GM18526 (cell line): ENCODE data around the gene FTL.

Experiments used
- POLR2A ChIP-seq: IDR thresholded peaks from 3 replicates; pipeline ENCODE4 v1.6.1; 2011; ENCODE audit not compliant: insufficient read length; ENCODE audit errors: extremely low read depth

FTL gene

DNA sequence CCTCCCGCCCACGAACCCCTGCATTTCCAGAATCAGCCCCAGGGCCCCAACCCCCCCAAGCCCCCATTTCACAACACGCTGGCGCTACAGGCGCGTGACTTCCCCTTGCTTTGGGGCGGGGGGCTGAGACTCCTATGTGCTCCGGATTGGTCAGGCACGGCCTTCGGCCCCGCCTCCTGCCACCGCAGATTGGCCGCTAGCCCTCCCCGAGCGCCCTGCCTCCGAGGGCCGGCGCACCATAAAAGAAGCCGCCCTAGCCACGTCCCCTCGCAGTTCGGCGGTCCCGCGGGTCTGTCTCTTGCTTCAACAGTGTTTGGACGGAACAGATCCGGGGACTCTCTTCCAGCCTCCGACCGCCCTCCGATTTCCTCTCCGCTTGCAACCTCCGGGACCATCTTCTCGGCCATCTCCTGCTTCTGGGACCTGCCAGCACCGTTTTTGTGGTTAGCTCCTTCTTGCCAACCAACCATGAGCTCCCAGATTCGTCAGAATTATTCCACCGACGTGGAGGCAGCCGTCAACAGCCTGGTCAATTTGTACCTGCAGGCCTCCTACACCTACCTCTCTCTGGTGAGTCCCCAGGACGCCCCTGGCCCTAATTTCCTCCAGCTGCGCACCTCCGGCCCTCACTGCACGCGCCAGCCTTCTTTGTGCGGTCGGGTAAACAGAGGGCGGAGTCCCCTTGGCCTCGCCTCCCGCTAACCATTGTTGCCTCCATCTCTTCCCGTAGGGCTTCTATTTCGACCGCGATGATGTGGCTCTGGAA is at the start of gene FTL:
Gene FTL, plus strand, starts transcription at position 270 of the 766 bp plus-strand sequence. Its CDS starts 199 bp downstream, at position 469.
- TF ChIP-seq POLR2A, result peak; percentile 100

DNA sequence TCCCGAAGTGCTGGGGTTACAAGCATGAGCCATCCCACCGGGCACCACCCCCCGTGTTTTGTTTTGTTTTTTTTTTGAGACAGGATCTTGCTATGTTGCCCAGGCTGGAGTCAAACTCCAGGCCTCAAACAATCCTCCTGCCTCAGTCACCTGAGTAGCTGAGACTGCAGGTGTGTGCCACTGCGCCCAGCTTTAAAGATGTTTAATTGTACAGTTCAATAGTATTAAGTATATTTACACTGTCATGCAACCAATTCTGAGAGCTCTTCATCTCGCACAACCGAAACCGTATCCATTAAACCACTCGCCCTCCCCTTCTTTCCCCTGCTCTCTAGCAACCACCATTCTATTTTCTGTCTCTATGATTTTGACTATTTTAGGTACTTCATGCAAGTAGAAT is 49.4 kb upstream of the FTL start:
- TF ChIP-seq POLR2A, result no peak

DNA sequence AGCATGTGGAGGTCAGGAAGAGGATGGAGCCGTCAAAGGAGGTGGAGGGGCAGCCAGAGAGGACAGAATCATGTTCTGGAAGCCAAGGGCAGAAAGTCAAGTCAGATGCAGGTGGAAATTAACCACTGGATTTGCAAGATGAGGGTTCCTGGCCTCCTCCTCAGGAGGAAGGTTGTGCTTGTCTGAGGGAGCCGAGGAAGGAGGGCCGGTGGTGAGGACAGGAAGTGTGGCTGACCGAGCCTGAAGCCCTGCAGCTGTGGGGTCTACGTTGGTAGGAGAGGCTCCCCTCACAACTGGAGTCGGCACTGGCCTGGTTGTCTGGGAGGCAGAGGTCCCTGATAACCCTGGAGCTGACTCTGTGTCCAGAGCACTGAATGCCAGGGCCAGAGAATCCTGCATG is 47.0 kb upstream of the FTL start:
- TF ChIP-seq POLR2A, result no peak

DNA sequence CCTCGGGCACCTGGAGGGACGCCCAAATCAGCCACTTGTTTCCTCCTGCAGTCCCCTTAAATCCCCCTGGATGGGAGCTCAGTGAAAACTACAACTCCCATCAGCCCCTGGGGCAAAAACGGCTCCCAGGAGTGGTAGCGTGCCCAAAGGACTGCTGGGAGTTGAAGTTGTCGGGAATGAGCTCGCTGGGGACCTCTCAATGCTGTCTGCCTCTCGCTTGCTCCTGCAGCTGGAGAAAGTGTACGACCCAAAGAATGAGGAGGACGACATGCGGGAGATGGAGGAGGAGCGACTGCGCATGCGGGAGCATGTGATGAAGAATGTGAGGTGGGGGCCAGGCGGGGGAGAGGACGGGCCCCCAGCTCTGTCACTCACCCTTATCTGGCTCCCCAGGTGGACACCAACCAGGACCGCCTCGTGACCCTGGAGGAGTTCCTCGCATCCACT is 46.3 kb upstream of the FTL start:
- TF ChIP-seq POLR2A, result no peak

DNA sequence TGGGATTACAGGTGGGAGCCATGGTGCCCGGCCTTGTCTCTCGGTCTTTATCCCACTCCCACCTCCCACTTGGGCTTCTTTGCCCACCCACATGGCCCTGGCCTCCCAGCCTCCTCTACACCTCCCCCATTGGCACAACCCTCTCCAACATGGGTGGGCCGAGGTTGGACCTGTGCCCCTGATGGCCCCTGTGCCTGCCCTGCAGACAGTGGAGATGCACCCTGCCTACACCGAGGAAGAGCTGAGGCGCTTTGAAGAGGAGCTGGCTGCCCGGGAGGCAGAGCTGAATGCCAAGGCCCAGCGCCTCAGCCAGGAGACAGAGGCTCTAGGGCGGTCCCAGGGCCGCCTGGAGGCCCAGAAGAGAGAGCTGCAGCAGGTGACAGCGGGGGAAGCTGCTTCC is 44.2 kb upstream of the FTL start:
- TF ChIP-seq POLR2A, result no peak

DNA sequence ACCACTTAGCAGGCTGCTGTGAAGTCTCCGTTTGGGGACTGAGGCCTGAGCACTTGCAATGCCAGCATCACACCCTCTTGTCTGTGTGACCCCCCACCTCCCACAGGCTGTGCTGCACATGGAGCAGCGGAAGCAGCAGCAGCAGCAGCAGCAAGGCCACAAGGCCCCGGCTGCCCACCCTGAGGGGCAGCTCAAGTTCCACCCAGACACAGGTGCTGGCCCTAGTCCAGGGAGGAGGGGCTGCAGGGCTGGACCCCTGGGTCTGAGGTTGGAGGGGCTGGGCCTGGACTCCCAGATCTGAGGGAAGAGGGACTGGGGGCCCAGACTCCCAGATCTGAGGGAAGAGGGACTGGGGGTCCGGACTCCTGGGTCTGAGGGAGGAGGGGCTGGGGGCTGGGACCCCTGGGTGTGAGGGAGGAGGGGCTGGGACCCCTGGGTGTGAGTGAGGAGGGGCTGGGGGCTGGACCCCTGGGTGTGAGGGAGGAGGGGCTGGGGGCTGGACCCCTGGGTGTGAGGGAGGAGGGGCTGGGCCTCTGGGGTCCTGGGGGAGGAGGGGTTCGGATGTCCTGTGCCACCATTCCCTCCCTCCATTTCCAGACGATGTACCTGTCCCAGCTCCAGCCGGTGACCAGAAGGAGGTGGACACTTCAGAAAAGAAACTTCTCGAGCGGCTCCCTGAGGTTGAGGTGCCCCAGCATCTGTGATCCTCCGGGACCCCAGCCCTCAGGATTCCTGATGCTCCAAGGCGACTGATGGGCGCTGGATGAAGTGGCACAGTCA is 43.2 kb upstream of the FTL start:
- TF ChIP-seq POLR2A, result no peak

DNA sequence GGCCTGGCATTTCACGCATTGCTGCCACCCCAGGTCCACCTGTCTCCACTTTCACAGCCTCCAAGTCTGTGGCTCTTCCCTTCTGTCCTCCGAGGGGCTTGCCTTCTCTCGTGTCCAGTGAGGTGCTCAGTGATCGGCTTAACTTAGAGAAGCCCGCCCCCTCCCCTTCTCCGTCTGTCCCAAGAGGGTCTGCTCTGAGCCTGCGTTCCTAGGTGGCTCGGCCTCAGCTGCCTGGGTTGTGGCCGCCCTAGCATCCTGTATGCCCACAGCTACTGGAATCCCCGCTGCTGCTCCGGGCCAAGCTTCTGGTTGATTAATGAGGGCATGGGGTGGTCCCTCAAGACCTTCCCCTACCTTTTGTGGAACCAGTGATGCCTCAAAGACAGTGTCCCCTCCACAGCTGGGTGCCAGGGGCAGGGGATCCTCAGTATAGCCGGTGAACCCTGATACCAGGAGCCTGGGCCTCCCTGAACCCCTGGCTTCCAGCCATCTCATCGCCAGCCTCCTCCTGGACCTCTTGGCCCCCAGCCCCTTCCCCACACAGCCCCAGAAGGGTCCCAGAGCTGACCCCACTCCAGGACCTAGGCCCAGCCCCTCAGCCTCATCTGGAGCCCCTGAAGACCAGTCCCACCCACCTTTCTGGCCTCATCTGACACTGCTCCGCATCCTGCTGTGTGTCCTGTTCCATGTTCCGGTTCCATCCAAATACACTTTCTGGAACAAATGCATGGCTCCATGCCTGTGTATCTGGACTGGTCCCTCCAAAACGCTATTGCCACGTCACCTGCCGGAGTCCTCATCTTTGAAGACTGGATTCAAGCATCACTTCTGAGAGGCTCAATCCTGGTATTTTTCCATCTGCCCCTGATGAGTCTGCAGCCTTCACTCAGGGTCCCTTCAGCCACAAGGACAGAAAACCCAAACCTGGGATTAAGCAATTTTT is 42.3 kb upstream of the FTL start:
- TF ChIP-seq POLR2A, result no peak

DNA sequence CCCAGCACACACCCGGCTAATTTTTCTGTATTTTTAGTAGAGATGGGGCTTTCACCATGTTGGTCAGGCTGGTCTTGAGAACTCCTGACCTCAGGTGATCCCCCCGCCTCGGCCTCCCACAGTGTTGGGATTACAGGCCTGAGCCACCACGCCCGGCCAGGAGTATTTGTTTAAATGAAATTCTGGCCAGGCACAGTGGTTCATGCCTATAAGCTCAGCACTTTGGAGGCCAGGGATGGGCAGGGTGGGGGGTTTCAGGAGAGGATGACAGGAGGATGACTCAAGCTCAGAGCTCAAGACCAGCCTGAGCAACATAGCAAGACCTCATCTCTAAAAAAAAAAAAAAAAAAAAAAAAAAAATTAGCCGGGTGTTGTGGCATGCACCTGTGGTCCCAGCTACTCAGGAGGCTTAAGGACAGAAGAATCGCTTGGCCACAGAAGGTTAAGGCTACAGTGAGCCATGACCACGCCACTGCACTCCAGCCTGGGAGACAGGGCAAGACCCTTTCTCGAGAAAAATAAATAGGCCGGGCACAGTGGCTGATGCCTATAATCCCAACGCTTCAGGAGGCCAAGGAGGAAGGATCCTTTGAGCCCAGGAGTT is 39.8 kb upstream of the FTL start:
- no peak for TF ChIP-seq POLR2A

DNA sequence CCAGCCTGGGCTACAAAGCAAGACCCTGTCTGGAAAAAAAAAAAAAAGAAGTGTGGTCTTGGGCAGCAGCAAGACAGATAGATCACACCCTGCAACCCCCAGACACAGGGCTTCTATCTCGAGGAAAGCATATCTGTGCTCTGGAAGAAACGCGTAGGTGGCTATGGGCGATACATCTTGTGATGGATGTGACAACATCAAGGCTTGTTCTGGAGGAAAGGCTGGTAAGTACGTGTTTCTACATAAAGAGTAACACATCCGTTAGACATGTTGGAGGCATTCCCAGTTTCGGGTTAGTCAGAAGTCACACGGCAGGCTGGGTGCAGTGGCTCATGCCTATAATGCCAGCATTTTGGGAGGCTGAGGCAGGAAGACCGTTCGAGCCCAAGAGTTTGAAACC is 38.2 kb upstream of the FTL start:
- TF ChIP-seq POLR2A, result no peak

DNA sequence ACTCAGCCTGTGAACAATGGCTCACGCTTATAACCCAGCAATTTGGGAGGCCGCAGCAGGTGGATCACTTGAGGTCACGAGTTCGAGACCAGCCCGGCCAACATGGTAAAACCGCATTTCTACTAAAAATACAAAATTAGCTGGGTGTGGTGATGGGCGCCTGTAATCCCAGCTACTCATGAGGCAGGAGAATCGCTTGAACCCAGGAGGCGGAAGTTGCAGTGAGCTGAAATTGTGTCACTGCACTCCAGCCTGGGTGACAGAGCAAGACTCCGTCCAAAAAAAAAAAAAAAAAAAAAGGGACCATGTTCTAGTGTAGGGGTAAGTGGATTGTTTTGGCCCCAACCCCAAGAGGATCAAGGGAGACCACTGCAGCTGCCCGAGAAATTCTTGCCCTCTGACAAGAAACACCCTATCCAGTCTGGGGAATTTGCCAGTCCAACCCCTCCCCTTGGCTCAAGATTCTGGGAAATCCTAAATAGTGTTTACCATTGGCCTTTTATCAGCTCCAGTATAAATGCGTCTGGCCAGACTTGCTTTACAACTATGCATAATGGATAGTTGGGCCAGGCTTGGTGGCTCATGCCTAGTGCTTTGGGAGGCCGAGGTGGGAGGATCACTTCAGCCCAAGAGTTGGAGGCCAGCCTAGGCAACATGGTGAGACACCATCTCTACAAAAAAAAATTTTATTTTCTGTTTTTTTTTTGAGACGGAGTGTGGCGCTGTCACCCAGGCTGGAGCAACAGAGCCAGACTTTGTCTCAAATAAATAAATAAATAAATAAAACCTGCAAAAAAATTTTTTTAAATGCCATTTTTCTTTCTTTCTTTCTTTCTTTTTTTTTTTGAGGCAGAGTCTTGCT is 36.7 kb upstream of the FTL start:
- TF ChIP-seq POLR2A, result no peak

DNA sequence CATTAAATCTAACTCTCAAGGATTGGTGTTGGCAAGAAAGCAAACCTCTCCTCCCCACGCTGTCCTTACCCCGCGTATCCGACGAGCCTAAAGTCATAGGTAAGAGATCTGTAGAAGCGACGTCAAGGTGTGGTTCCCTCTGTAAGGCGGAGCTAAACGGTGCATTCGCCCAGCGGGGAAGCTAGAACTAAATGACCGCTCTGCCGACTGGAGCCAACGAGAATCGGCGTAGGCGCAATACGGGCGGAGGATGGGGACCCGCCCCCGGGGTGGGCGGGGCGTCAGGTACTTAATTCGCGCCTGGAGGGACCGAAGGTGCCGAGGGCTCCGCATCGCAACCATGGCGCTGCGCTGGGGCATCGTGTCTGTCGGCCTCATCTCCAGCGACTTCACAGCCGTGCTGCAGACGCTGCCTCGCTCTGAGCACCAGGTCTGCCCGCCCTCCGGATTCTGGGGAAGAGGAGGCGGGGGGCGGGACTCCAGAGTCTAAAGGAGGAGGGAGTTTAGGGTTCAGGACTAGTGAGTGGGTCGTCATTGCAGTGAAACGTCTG is 31.7 kb upstream of the FTL start, which contains the start of gene DHDH:
Gene DHDH, plus strand, starts transcription at position 318 of the 551 bp plus-strand sequence. Its CDS starts 23 bp downstream, at position 341.
- TF ChIP-seq POLR2A, result peak; percentile 35

DNA sequence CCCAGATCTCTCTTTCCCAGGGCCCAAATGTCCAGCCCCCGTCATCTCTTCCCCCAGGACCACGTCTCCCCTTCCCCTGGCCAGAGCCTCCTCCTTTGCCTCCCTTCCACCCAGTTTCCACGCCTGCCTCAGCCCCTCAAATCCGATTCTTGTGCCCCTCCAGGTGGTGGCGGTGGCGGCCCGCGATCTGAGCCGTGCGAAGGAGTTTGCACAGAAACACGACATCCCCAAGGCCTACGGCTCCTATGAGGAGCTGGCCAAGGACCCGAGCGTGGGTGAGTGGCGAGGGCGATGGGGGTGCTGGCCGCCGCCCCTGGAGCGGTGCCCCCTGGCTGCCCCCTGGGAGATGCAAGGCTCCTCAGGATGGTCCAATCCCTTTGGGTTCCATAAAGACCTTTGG is 30.3 kb upstream of the FTL start:
- TF ChIP-seq POLR2A, result no peak

DNA sequence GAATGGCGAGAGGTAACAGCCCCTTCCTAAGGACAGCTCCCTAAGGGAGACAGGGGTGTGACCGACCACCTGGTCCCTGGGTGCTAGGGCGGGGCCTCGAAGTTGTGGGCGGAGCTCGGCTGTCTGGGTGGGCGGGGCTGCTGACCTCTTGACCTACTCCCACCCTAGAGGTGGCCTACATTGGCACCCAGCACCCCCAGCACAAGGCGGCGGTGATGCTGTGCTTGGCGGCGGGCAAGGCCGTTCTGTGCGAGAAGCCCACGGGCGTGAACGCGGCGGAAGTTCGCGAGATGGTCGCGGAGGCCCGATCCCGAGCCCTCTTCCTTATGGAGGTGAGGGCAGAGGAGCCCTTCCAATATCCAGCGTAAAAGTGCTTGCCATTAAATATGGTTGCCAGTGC is 29.2 kb upstream of the FTL start:
- no peak for TF ChIP-seq POLR2A

DNA sequence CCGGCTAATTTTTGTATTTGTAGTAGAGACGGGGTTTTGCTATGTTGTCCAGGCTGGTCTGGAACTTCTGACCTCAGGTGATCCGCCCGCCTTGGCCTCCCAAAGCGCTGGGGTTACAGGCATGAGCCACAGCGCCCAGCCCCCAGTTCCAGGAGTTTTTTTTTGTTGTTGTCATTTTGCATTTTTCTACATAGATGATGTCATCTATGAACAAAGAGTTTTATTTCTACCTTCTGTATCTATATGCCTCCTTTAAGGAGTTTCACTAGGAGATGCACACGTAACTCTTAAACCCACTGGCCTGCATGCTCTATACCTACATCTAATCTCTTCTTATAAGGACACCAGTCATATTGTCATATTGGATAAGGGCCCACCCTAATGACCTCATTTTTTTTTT is 26.9 kb upstream of the FTL start:
- no peak for TF ChIP-seq POLR2A
